Body of pancreas (tissue), 4 donors: ENCODE data around the gene TPH2.

ENCODE experiments used
- CTCF ChIP-seq, 7 experiments: fragments of 450-650 bp in 4 of 7; fragments of 200-600 bp in 3 of 7; sonication (generic) in 3 of 7; IDR thresholded peaks; one replicate each; pipeline ENCODE4 v1.5.1; 2016 to 2019; ENCODE audit warnings: antibody characterized with exemption in 7 of 7
- POLR2A ChIP-seq, 3 donors: fragments of 450-650 bp; IDR thresholded peaks; one replicate each; pipeline ENCODE4 v1.6.1; 2016; ENCODE audit warnings: antibody characterized with exemption in 3 of 3, mild to moderate bottlenecking in 2 of 3

GRCh38 chr12:72053604-72054003 lies 115.0 kb downstream of the TPH2 start:
- no peak for TF ChIP-seq CTCF (IDR thresholded peaks at IDR 0.05)
- no peak for TF ChIP-seq POLR2A (IDR thresholded peaks at IDR 0.05)
